ENCODE data around the gene HBQ1.

DNA sequence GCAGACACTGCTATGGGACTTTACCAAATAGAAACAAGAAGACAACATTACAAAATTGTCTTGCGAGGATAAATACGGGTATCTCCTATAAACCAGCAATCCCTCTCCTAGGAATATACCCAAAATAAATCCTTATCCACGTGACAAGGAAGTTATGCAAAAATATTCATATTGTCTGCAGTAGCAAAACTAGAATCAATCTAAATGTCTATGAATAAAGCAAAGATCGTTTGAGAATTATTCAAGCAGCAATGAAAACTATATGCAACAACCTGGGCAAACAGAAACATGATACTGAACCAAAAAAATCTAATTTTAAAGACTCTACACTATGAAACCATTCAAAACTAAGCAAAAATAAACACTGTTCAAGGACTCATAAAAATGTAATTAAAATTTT, 39.8 kb downstream of the HBQ1 start:
- TF ChIP-seq CTCF (IDR thresholded peaks at IDR 0.05), result no peak
- TF ChIP-seq POLR2A (IDR thresholded peaks at IDR 0.05), result no peak
